UCSD-AML1 (cell line): ENCODE results near the gene WSB2.
"Not testable (repeated sequence)": the region's sequence is repeated elsewhere in the genome, so short reads cannot be mapped to it uniquely, and the experiment has no call there.

Experiments used
- DNase-seq: peaks from one replicate; lab custom pipeline; 2025; ENCODE audit not compliant: unreplicated experiment; lab: John Stamatoyannopoulos, UW

The WSB2 gene

DNA sequence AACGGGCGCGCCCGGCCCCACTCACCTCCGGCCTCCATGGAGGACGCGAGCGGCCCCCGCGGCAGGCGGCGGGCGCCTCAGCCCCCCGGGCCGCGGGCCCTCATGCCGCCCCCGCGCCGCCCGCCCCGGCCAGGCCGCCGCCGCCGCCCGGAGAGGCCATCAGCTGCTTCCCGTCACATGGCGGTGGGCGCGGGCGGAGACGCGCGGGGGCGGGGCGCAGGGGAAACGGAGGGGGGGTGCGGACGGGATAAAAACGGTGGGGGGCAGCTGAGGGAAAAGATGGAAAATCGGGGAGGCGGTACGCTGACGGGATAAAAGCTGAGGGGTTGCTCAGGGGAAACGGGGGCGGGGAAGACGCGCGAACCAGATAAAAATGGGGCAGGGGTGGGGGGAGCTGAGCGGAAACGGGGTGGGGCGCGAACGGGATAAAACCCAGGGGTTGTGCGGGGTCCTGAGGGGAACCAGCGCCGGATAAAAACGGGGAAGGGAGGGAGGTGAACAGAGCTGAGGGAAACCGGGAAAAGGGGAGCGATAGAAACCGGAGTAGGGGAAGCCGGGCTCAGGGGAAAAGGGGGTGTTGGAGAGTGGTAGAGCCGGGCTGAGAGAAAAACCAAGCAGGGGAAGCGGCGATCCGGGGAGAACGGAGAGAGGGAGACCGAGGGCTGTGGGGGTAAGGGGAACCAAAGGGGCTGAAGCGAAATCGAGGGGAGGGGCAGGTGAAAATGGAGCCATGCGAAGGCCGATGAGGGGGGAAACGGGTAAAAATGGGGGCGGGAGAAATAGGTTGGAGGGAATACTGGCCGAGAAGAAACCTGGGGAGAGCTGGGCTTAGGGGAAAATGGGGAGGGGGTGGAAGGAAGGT lies at the start of gene WSB2:
Gene WSB2, minus strand, starts transcription at position 169 of the 862 bp plus-strand sequence. Its CDS starts 131 bp downstream, at position 38.
- DNase-seq: peak; percentile 63

- DNase-seq: no peak
These were observed 48.1 kb upstream of the WSB2 start for GRCh38 chr12:118109088-118109487.

DNA sequence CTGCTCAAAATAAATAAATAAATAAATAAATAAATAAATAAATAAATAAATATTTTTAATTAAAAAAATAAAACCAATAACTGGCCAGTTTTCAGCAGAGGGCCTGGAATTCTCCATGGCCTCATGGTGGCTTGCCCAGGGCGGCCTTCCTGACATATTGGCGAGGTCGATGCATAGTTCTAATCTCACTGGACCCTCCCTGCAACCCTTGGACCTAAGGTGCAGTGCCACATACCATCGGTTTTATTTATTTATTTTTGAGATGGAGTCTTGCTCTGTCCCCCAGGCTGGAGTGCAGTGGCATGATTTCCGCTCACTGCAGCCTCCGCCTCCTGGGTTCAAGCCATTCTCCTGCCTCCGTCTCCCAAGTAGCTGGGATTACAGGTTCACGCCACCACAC lies 46.7 kb upstream of the WSB2 start:
- DNase-seq: no peak

GRCh38 chr12:118107011-118107410 lies 46.0 kb upstream of the WSB2 start:
- DNase-seq: no peak

GRCh38 chr12:118103601-118104382 lies 42.8 kb upstream of the WSB2 start, which contains the start of gene VSIG10:
VSIG10 (minus strand) TSS chr12:118104011; CDS start chr12:118103671, 340 bp downstream.
- DNase-seq: peak; percentile 66

DNA sequence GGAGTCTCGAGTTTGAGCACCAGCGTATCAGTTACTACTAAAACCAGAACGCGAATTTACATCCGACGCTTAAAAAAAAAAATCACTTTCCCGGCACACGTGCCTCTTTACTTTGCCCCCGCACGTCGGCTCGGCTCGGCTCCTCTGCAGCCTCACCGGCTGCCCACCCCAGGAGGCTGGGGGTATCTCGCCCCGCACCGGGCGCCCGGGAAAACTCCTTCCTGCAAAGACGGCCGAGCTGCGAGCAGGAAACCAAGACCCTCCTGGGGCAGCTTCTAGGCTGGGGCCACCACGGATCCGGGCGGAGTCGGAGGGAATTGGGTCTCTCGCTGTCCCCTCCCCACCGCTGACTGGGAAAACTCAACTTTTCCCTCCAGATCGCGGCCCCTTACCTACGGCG lies 42.2 kb upstream of the WSB2 start:
- DNase-seq: peak; percentile 36

GRCh38 chr12:118102609-118103008 lies 41.6 kb upstream of the WSB2 start:
- DNase-seq: no peak

- no peak for DNase-seq
These were observed 41.1 kb upstream of the WSB2 start for GRCh38 chr12:118102070-118102469.

GRCh38 chr12:118101051-118101450 lies 40.1 kb upstream of the WSB2 start:
- DNase-seq: no peak

DNA sequence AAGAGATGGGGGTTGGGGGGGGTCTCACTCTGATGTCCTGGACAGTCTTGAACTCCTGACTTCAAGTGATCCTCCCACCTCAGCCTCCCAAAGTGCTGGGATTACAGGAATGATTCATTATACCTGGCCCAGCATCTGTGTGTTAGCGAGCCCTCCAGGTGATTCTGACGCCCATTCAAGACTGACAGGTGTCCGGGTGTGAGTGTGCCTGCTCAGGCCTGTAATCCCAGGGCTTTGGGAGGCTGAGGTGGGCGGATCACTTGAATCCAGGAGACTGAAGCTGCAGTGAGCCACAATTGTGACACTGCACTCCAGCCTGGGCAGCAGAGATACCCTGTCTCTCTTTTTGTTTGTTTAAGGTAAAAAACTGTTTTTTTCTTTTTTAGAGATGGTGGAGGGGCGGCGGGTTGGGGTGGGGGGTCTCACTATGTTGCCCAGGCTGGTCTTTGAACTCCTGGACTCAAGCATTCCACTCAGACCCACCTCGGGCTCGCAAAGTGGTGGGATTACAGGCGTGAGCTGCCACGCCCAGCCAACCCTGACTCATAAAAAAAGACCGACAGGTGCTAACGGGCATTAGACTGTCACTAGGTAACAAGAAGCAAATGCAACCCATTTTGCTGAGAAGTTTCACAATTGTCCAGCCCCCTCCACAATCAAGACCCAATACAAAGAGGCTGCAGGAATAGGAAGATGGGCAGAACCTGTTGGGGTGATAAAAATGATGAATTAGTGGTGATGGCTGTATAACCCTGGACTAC lies 38.1 kb upstream of the WSB2 start:
- no peak for DNase-seq

DNA sequence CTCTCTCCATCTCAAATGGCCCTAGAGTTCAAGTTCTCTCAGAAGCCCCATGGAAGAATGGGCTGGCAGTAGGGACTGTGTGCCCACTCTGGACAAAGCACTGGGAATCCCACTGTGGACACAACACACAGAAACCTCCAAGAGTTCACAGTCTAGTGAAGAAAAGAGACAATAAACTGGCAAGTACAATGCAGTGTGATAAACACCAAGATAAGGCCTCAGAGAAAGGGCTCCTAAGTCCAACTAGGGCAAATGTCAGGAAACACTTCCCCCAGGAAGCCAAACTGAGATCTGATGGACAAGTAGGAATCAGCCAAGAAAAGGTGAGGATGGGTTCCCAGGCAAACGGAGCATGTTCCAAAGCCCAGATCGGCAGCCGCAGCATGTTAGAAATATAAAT lies 37.4 kb upstream of the WSB2 start:
- DNase-seq: no peak

- DNase-seq: no peak
These were observed 33.1 kb upstream of the WSB2 start for GRCh38 chr12:118094039-118094438.

DNA sequence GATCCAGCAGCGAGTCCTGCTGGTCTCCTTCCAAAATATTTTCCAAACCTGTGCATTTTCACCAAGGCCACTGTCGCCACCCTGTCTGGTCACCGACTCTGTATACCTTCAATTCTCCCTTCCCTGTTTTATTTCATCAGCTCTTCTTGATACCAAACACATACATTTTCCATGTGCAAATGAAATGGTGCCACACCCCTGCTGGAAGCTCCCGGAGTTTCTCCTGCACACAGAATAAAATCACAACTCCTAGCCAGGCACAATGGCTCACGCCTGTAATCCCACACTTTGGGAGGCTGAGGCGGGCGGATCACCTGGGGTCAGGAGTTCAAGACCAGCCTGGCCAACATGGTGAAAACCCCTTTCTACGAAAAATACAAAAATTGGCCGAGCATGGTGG lies 28.8 kb upstream of the WSB2 start:
- no peak for DNase-seq

DNA sequence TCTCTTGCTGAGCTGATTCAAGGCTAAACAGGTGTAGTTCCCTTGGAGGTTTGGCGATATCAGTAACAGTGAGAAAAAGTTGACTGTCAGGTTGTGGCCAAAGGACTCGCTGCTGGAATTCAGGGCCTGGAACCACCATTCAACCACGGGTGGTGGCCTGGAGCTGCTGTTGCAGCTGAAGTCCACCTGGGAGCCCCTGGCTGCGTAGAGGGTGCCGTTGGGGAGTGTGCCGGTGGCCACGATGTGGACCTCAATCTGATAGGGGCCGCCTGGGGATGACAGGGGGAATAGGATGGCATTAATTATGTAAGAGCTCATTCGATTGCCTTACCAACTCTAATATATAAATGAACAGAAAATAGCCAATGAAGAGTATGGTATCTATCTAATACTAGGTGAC lies 21.2 kb upstream of the WSB2 start:
- DNase-seq: no peak

DNA sequence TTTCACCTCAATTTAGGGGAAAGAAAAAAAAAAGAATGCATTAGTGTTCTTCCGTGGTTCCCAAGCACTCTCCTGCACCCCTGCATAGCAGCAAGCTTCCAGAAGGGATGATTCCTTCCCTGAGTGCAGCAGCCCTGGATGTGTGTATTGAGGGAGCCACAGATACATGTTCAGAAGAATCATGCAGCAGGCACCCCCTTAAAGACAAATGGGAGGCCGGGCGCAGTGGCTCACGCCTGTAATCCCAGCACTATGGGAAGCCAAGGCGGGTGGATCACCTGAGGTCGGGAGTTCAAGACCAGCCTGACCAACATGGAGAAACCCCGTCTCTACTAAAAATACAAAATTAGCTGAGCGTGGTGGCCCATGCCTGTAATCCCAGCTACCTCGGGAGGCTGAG lies 20.5 kb upstream of the WSB2 start:
- not testable (repeated sequence) for DNase-seq

- no peak for DNase-seq
These were observed 12.8 kb upstream of the WSB2 start for GRCh38 chr12:118073768-118074167.

- no peak for DNase-seq
These were observed 9.7 kb upstream of the WSB2 start for GRCh38 chr12:118070650-118071049.

DNA sequence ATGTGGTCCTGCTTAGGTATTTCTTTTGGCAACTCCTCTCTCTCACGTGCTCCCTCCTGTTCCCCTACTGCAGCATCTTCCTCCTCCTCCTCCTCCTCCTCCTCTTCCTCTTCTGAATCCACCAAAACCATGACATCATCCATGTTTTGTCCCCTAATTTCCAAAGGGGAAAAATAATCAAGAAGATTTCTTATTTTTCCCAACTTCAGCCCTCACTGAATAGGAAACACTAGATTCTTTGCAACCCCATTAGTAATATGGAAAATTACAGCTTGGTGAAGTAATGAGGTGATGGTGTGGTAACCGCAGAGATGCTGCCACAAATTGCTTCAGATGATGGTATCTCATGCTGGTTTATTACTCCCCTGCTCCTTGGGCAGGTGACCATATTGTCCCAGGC lies 7.5 kb upstream of the WSB2 start:
- DNase-seq: no peak

DNA sequence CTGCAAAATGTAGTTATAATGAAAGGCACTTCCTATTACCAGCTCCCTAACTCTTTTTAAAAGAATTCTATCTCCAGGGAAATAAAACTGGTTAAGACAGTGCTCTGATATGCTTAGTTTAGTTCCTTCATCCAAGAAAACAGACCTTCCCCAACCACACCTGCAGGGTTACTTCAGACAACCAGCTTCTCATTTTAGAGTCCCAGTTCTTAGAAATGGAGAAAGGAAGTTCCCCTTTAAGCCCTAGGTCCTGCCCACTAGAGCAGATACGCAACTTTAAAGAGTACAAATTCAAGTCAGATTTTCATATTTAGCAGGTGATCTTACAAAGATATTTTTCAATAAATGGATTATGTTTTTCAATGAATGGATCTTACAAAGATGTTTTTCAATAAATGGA lies 4.4 kb upstream of the WSB2 start:
- DNase-seq: no peak

GRCh38 chr12:118064608-118065007 lies 3.6 kb upstream of the WSB2 start:
- DNase-seq: peak; percentile 29
